Measurements from ENCODE around the gene PTPRA.
A peak's percentile ranks its signal among the peaks of the same experiment; 100 is the strongest.

PTPRA gene

GRCh38 chr20:2838170-2838797, 35.0 kb upstream of the PTPRA start:
- Histone ChIP-seq H3K4me1 (ENCODE audit: control insufficient read depth, insufficient read depth, low read length) (peaks cover 22% of the 10 kb centered on the region), H3K9me3 (ENCODE audit: control insufficient read depth in 2 of 2, low read length in 2 of 2) (no peaks in the 10 kb centered on the region), H3K4me3 (ENCODE audit: low read length in 2 of 2) (no peak overlapping the region), H3K27ac (ENCODE audit: low read length) (no peak overlapping the region), H3K27me3 (ENCODE audit: control insufficient read depth in 1 of 2, insufficient read depth in 2 of 2, low read length in 2 of 2) (no peaks in the 10 kb centered on the region), H3K36me3 (ENCODE audit: control insufficient read depth in 2 of 2, insufficient read depth in 2 of 2, low read length in 2 of 2) (peaks cover 0 to 11% of the 10 kb centered on the region in 2 donors), H3K9ac (ENCODE audit: low read length in 2 of 2) (no peak overlapping the region)

- H3K27ac ChIP-seq (ENCODE audit: low read length), result no peak overlapping the region
- no peaks in the 10 kb centered on the region for H3K27me3 ChIP-seq (ENCODE audit: control insufficient read depth in 1 of 2, insufficient read depth in 2 of 2, low read length in 2 of 2)
- peaks cover 22% of the 10 kb centered on the region for H3K4me1 ChIP-seq (ENCODE audit: control insufficient read depth, insufficient read depth, low read length)
- H3K4me3 ChIP-seq (ENCODE audit: low read length in 2 of 2), result peak overlapping the region; percentile 81 to 91
- H3K36me3 ChIP-seq (ENCODE audit: control insufficient read depth in 2 of 2, insufficient read depth in 2 of 2, low read length in 2 of 2), result peaks cover 0 to 11% of the 10 kb centered on the region in 2 donors
- H3K9ac ChIP-seq (ENCODE audit: low read length in 2 of 2), result no peak overlapping the region
- no peaks in the 10 kb centered on the region for H3K9me3 ChIP-seq (ENCODE audit: control insufficient read depth in 2 of 2, low read length in 2 of 2)
These were observed 34.2 kb upstream of the PTPRA start for GRCh38 chr20:2838847-2839671.

- Histone ChIP-seq H3K36me3 (ENCODE audit: control insufficient read depth in 2 of 2, insufficient read depth in 2 of 2, low read length in 2 of 2) (peaks cover 0 to 11% of the 10 kb centered on the region in 2 donors), H3K27ac (ENCODE audit: low read length) (peak overlapping the region; percentile 83), H3K9ac (ENCODE audit: low read length in 2 of 2) (no peak overlapping the region), H3K27me3 (ENCODE audit: control insufficient read depth in 1 of 2, insufficient read depth in 2 of 2, low read length in 2 of 2) (no peaks in the 10 kb centered on the region), H3K9me3 (ENCODE audit: control insufficient read depth in 2 of 2, low read length in 2 of 2) (no peaks in the 10 kb centered on the region), H3K4me3 (ENCODE audit: low read length in 2 of 2) (peak overlapping the region; percentile 81 to 91), H3K4me1 (ENCODE audit: control insufficient read depth, insufficient read depth, low read length) (peaks cover 22% of the 10 kb centered on the region)
These were observed 33.5 kb upstream of the PTPRA start for GRCh38 chr20:2839732-2840137.

GRCh38 chr20:2840138-2840966, 32.9 kb upstream of the PTPRA start, which contains the start of the genes PCED1A and VPS16:
PCED1A (minus strand) TSS chr20:2840655; CDS start chr20:2839912, 743 bp downstream.
VPS16 (plus strand) TSS chr20:2840745; CDS start chr20:2840775, 30 bp downstream.
- peak within 1 kb of the TSS; percentile 80 to 93 for H3K9ac ChIP-seq (ENCODE audit: low read length in 2 of 2)
- no peaks in the 10 kb centered on the region for H3K27me3 ChIP-seq (ENCODE audit: control insufficient read depth in 1 of 2, insufficient read depth in 2 of 2, low read length in 2 of 2)
- H3K4me3 ChIP-seq (ENCODE audit: low read length in 2 of 2), result peak within 1 kb of the TSS; percentile 81 to 91
- peaks cover 0 to 11% of the 10 kb centered on the region in 2 donors for H3K36me3 ChIP-seq (ENCODE audit: control insufficient read depth in 2 of 2, insufficient read depth in 2 of 2, low read length in 2 of 2)
- no peaks in the 10 kb centered on the region for H3K9me3 ChIP-seq (ENCODE audit: control insufficient read depth in 2 of 2, low read length in 2 of 2)
- H3K27ac ChIP-seq (ENCODE audit: low read length), result peak within 1 kb of the TSS; percentile 83
- peaks cover 22% of the 10 kb centered on the region for H3K4me1 ChIP-seq (ENCODE audit: control insufficient read depth, insufficient read depth, low read length)

GRCh38 chr20:2840967-2841531, 32.2 kb upstream of the PTPRA start:
- peaks cover 22% of the 10 kb centered on the region for H3K4me1 ChIP-seq (ENCODE audit: control insufficient read depth, insufficient read depth, low read length)
- peak overlapping the region; percentile 81 to 91 for H3K4me3 ChIP-seq (ENCODE audit: low read length in 2 of 2)
- peak overlapping the region; percentile 53 for H3K27ac ChIP-seq (ENCODE audit: low read length)
- peak overlapping the region; percentile 74 to 80 for H3K9ac ChIP-seq (ENCODE audit: low read length in 2 of 2)
- peaks cover 0 to 11% of the 10 kb centered on the region in 2 donors for H3K36me3 ChIP-seq (ENCODE audit: control insufficient read depth in 2 of 2, insufficient read depth in 2 of 2, low read length in 2 of 2)
- H3K9me3 ChIP-seq (ENCODE audit: control insufficient read depth in 2 of 2, low read length in 2 of 2), result no peaks in the 10 kb centered on the region
- H3K27me3 ChIP-seq (ENCODE audit: control insufficient read depth in 1 of 2, insufficient read depth in 2 of 2, low read length in 2 of 2), result no peaks in the 10 kb centered on the region

GRCh38 chr20:2845607-2846006, 27.7 kb upstream of the PTPRA start:
- Histone ChIP-seq H3K4me3 (ENCODE audit: low read length in 2 of 2) (no peak overlapping the region), H3K27me3 (ENCODE audit: control insufficient read depth in 1 of 2, insufficient read depth in 2 of 2, low read length in 2 of 2) (no peaks in the 10 kb centered on the region), H3K27ac (ENCODE audit: low read length) (no peak overlapping the region), H3K9me3 (ENCODE audit: control insufficient read depth in 2 of 2, low read length in 2 of 2) (no peaks in the 10 kb centered on the region), H3K9ac (ENCODE audit: low read length in 2 of 2) (no peak overlapping the region), H3K4me1 (ENCODE audit: control insufficient read depth, insufficient read depth, low read length) (peaks cover 11% of the 10 kb centered on the region), H3K36me3 (ENCODE audit: control insufficient read depth in 2 of 2, insufficient read depth in 2 of 2, low read length in 2 of 2) (peaks cover 0 to 3% of the 10 kb centered on the region in 2 donors)

GRCh38 chr20:2846698-2847097, 26.6 kb upstream of the PTPRA start:
- H3K9me3 ChIP-seq (ENCODE audit: control insufficient read depth in 2 of 2, low read length in 2 of 2), result no peaks in the 10 kb centered on the region
- H3K36me3 ChIP-seq (ENCODE audit: control insufficient read depth in 2 of 2, insufficient read depth in 2 of 2, low read length in 2 of 2), result peaks cover 0 to 3% of the 10 kb centered on the region in 2 donors
- peaks cover 4% of the 10 kb centered on the region for H3K4me1 ChIP-seq (ENCODE audit: control insufficient read depth, insufficient read depth, low read length)
- H3K27me3 ChIP-seq (ENCODE audit: control insufficient read depth in 1 of 2, insufficient read depth in 2 of 2, low read length in 2 of 2), result no peaks in the 10 kb centered on the region
- no peak overlapping the region for H3K4me3 ChIP-seq (ENCODE audit: low read length in 2 of 2)
- H3K9ac ChIP-seq (ENCODE audit: low read length in 2 of 2), result no peak overlapping the region
- H3K27ac ChIP-seq (ENCODE audit: low read length), result no peak overlapping the region

GRCh38 chr20:2847802-2848201, 25.5 kb upstream of the PTPRA start:
- H3K27me3 ChIP-seq (ENCODE audit: control insufficient read depth in 1 of 2, insufficient read depth in 2 of 2, low read length in 2 of 2), result no peaks in the 10 kb centered on the region
- H3K9ac ChIP-seq (ENCODE audit: low read length in 2 of 2), result no peak overlapping the region
- peaks cover 0 to 3% of the 10 kb centered on the region in 2 donors for H3K36me3 ChIP-seq (ENCODE audit: control insufficient read depth in 2 of 2, insufficient read depth in 2 of 2, low read length in 2 of 2)
- no peak overlapping the region for H3K4me3 ChIP-seq (ENCODE audit: low read length in 2 of 2)
- no peaks in the 10 kb centered on the region for H3K9me3 ChIP-seq (ENCODE audit: control insufficient read depth in 2 of 2, low read length in 2 of 2)
- H3K4me1 ChIP-seq (ENCODE audit: control insufficient read depth, insufficient read depth, low read length), result no peaks in the 10 kb centered on the region
- H3K27ac ChIP-seq (ENCODE audit: low read length), result no peak overlapping the region

GRCh38 chr20:2849529-2849928, 23.8 kb upstream of the PTPRA start:
- Histone ChIP-seq H3K36me3 (ENCODE audit: control insufficient read depth in 2 of 2, insufficient read depth in 2 of 2, low read length in 2 of 2) (peaks cover 0 to 3% of the 10 kb centered on the region in 2 donors), H3K4me3 (ENCODE audit: low read length in 2 of 2) (no peak overlapping the region), H3K9ac (ENCODE audit: low read length in 2 of 2) (no peak overlapping the region), H3K27me3 (ENCODE audit: control insufficient read depth in 1 of 2, insufficient read depth in 2 of 2, low read length in 2 of 2) (no peaks in the 10 kb centered on the region), H3K4me1 (ENCODE audit: control insufficient read depth, insufficient read depth, low read length) (no peaks in the 10 kb centered on the region), H3K27ac (ENCODE audit: low read length) (no peak overlapping the region), H3K9me3 (ENCODE audit: control insufficient read depth in 2 of 2, low read length in 2 of 2) (no peaks in the 10 kb centered on the region)

GRCh38 chr20:2851086-2851485, 22.2 kb upstream of the PTPRA start:
- no peak overlapping the region for H3K27ac ChIP-seq (ENCODE audit: low read length)
- no peak overlapping the region for H3K4me3 ChIP-seq (ENCODE audit: low read length in 2 of 2)
- peaks cover 0 to 3% of the 10 kb centered on the region in 2 donors for H3K36me3 ChIP-seq (ENCODE audit: control insufficient read depth in 2 of 2, insufficient read depth in 2 of 2, low read length in 2 of 2)
- no peaks in the 10 kb centered on the region for H3K27me3 ChIP-seq (ENCODE audit: control insufficient read depth in 1 of 2, insufficient read depth in 2 of 2, low read length in 2 of 2)
- H3K9ac ChIP-seq (ENCODE audit: low read length in 2 of 2), result no peak overlapping the region
- H3K4me1 ChIP-seq (ENCODE audit: control insufficient read depth, insufficient read depth, low read length), result no peaks in the 10 kb centered on the region
- no peaks in the 10 kb centered on the region for H3K9me3 ChIP-seq (ENCODE audit: control insufficient read depth in 2 of 2, low read length in 2 of 2)

All from stomach smooth muscle (tissue), 2 donors.